ENCODE results near the gene PTPRK. TPM values are rescaled to one million over a fixed set of nuclear protein-coding genes. Genes with fewer than 3 reads are reported as not detected.

The PTPRK gene
- total and polyA plus RNA-seq, 9 of the 15 experiments (the other 6 are each of a cell fraction or from before 2014, with no cell fraction given) = 0.04 to 0.51 TPM; not detected in 7

- H3K27ac ChIP-seq (ENCODE audit: extremely low read depth, low read depth, low read length) = no peak overlapping the region
- H3K27me3 ChIP-seq (ENCODE audit: control insufficient read depth in 2 of 2, insufficient read depth in 2 of 2, low read length in 2 of 2) = no peaks in the 10 kb centered on the region
- H3K9me1 ChIP-seq (ENCODE audit: control insufficient read depth, insufficient read depth, low read length) = no peaks in the 10 kb centered on the region
- H4K20me1 ChIP-seq (replicated peaks; ENCODE audit: control insufficient read depth, insufficient read depth, low read length) = no peaks in the 10 kb centered on the region
- BruUV-seq (replicated peaks) = no TSS peak
- no peak overlapping the region for H3K4me3 ChIP-seq
- CTCF ChIA-PET (ENCODE audit: low intra/inter-chr PET ratio) = no interaction called here
- ATAC-seq (no peak), DNase-seq (ENCODE audit: extremely low read depth in 1 of 4, low spot score in 3 of 4) (no peak), FAIRE-seq (no peak)
- no peak for TF ChIP-seq RFX7 (CRISPR knock-in tag; IDR thresholded peaks at IDR 0.05)
- TF ChIP-seq SMARCC2 (IDR thresholded peaks at IDR 0.05; ENCODE audit: low read depth) = no peak
- TF ChIP-seq SMAD3 (CRISPR knock-in tag; conservative IDR thresholded peaks at IDR 0.05) = no peak
- TF ChIP-seq, protein P1, sequence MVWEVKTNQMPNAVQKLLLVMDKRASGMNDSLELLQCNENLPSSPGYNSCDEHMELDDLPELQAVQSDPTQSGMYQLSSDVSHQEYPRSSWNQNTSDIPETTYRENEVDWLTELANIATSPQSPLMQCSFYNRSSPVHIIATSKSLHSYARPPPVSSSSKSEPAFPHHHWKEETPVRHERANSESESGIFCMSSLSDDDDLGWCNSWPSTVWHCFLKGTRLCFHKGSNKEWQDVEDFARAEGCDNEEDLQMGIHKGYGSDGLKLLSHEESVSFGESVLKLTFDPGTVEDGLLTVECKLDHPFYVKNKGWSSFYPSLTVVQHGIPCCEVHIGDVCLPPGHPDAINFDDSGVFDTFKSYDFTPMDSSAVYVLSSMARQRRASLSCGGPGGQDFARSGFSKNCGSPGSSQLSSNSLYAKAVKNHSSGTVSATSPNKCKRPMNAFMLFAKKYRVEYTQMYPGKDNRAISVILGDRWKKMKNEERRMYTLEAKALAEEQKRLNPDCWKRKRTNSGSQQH (CRISPR knock-in tag; IDR thresholded peaks at IDR 0.05) = no peak
- TF ChIP-seq RFX1 (IDR thresholded peaks at IDR 0.05) = no peak
- TF ChIP-seq REST (IDR thresholded peaks at IDR 0.05; ENCODE audit: borderline replicate concordance) = no peak
- no peak for TF ChIP-seq REST (CRISPR knock-in tag; IDR thresholded peaks at IDR 0.05; ENCODE audit: low read depth)
- no peak for TF ChIP-seq MEF2D (tag; conservative IDR thresholded peaks at IDR 0.05; ENCODE audit: low read depth)
- TF ChIP-seq KDM2B (CRISPR knock-in tag; IDR thresholded peaks at IDR 0.05) = no peak
- no peak for TF ChIP-seq PTRF (tag; IDR thresholded peaks at IDR 0.05)
- TF ChIP-seq FOXP1 (CRISPR knock-in tag; IDR thresholded peaks at IDR 0.05) = no peak
- TF ChIP-seq SMAD2 (IDR thresholded peaks at IDR 0.05; ENCODE audit: low read depth, low read length) = no peak
- no peak for TF ChIP-seq ZBTB7A (IDR thresholded peaks at IDR 0.05; ENCODE audit: borderline replicate concordance, control insufficient read depth, low read depth, low read length)
- TF ChIP-seq KDM1A (IDR thresholded peaks at IDR 0.05) = no peak
- no peaks in the 10 kb centered on the region for H3K79me2 ChIP-seq (ENCODE audit: control insufficient read depth, insufficient read depth, low read length)
- WGBS (ENCODE audit: insufficient coverage, low coverage, missing lambda C conversion rate) = 0% methylated on average over 5 of the region's 5 CpGs
- H3K4me2 ChIP-seq (ENCODE audit: insufficient read depth, low read length) = no peak overlapping the region
- POLR2A ChIA-PET = no interaction called here
- H3K9me3 ChIP-seq (replicated peaks; ENCODE audit: control insufficient read depth, insufficient read depth, low read depth, low read length) = no peaks in the 10 kb centered on the region; the same call in 1 of the 2 replicates
- H3K9ac ChIP-seq (ENCODE audit: insufficient read depth in 1 of 2, low read depth in 2 of 2, low read length in 2 of 2) = no peak overlapping the region
- no peak overlapping the region for H2AFZ ChIP-seq (ENCODE audit: low read depth, low read length)
- no peaks in the 10 kb centered on the region for H3K36me3 ChIP-seq (ENCODE audit: control insufficient read depth, insufficient read depth, low read length)
- intact Hi-C loops (cut with micrococcal nuclease) (no loop called here), in situ Hi-C loops (cut with MboI) (no loop called here)
- no peaks in the 10 kb centered on the region for H3K4me1 ChIP-seq (replicated peaks in 1 of 2; ENCODE audit: control insufficient read depth in 2 of 2, insufficient read depth in 2 of 2, low read length in 2 of 2)
These were observed 303.5 kb downstream of the PTPRK start for GRCh38 chr6:128216917-128217316.

Measured in K562 (cell line).